ENCODE measurements around the gene C1orf167.

Gene C1orf167

GRCh38 chr1:11761988-11762406 lies at the start of gene C1orf167:
TSS of gene C1orf167 (plus strand) at chr1:11762193. CDS start at chr1:11764401, 2,208 bp downstream.
- no peak for DNase-seq (ENCODE audit: low read depth)

- no peak for DNase-seq (ENCODE audit: low read depth)
These were observed 49.7 kb upstream of the C1orf167 start for GRCh38 chr1:11712285-11712684.

GRCh38 chr1:11713095-11713494 lies 48.9 kb upstream of the C1orf167 start:
- no peak for DNase-seq (ENCODE audit: low read depth)

GRCh38 chr1:11714831-11715575 lies 47.0 kb upstream of the C1orf167 start:
- no peak for DNase-seq (ENCODE audit: low read depth)

- peak; percentile 57 for DNase-seq (ENCODE audit: low read depth)
These were observed 42.5 kb upstream of the C1orf167 start for GRCh38 chr1:11719313-11720032.

- no peak for DNase-seq (ENCODE audit: low read depth)
These were observed 42.0 kb upstream of the C1orf167 start for GRCh38 chr1:11720033-11720376.

- no peak for DNase-seq (ENCODE audit: low read depth)
These were observed 41.5 kb upstream of the C1orf167 start for GRCh38 chr1:11720525-11720924.

GRCh38 chr1:11721311-11721710 lies 40.7 kb upstream of the C1orf167 start:
- DNase-seq (ENCODE audit: low read depth), result no peak

GRCh38 chr1:11722538-11722937 lies 39.5 kb upstream of the C1orf167 start:
- no peak for DNase-seq (ENCODE audit: low read depth)

- DNase-seq (ENCODE audit: low read depth), result no peak
These were observed 36.4 kb upstream of the C1orf167 start for GRCh38 chr1:11725616-11726015.

GRCh38 chr1:11727119-11727518 lies 34.9 kb upstream of the C1orf167 start:
- DNase-seq (ENCODE audit: low read depth), result no peak

- no peak for DNase-seq (ENCODE audit: low read depth)
These were observed 33.7 kb upstream of the C1orf167 start for GRCh38 chr1:11728126-11728806.

GRCh38 chr1:11729155-11729497 lies 32.9 kb upstream of the C1orf167 start:
- DNase-seq (ENCODE audit: low read depth), result no peak

GRCh38 chr1:11729498-11730428 lies 32.2 kb upstream of the C1orf167 start:
- peak; percentile 78 for DNase-seq (ENCODE audit: low read depth)

- DNase-seq (ENCODE audit: low read depth), result no peak
These were observed 31.5 kb upstream of the C1orf167 start for GRCh38 chr1:11730429-11730891.

- no peak for DNase-seq (ENCODE audit: low read depth)
These were observed 30.2 kb upstream of the C1orf167 start for GRCh38 chr1:11731691-11732283.

- no peak for DNase-seq (ENCODE audit: low read depth)
These were observed 28.7 kb upstream of the C1orf167 start for GRCh38 chr1:11733306-11733705.

GRCh38 chr1:11735531-11735853 lies 26.5 kb upstream of the C1orf167 start:
- no peak for DNase-seq (ENCODE audit: low read depth)

GRCh38 chr1:11735854-11736745 lies 25.9 kb upstream of the C1orf167 start, which contains the start of gene AGTRAP:
TSS of gene AGTRAP (plus strand) at chr1:11736136. CDS start at chr1:11736209, 73 bp downstream.
- DNase-seq (ENCODE audit: low read depth), result peak; percentile 84

Measured in CMK (cell line).